Tongue (tissue), 2 donors: ENCODE results near the gene ZMPSTE24. TPM values are rescaled to one million over a fixed set of nuclear protein-coding genes. Genes with fewer than 3 reads are reported as not detected.
A peak's percentile ranks its signal among the peaks of the same experiment; 100 is the strongest.
"Not testable (repeated sequence)": the region's sequence is repeated elsewhere in the genome, so short reads cannot be mapped to it uniquely, and the experiment has no call there.

ENCODE experiments used
- DNase-seq: peaks from one replicate; pipeline ENCODE4 v3.0.0-alpha.2; 2015
- total RNA-seq: library from RNA; depleted of rRNA; stranded (reverse); fragments of >200 nt; gene quantifications from one replicate; pipeline ENCODE4 v1.2.3, GENCODE V29; 2014

Gene ZMPSTE24
- 51.1 TPM for total RNA-seq

DNA sequence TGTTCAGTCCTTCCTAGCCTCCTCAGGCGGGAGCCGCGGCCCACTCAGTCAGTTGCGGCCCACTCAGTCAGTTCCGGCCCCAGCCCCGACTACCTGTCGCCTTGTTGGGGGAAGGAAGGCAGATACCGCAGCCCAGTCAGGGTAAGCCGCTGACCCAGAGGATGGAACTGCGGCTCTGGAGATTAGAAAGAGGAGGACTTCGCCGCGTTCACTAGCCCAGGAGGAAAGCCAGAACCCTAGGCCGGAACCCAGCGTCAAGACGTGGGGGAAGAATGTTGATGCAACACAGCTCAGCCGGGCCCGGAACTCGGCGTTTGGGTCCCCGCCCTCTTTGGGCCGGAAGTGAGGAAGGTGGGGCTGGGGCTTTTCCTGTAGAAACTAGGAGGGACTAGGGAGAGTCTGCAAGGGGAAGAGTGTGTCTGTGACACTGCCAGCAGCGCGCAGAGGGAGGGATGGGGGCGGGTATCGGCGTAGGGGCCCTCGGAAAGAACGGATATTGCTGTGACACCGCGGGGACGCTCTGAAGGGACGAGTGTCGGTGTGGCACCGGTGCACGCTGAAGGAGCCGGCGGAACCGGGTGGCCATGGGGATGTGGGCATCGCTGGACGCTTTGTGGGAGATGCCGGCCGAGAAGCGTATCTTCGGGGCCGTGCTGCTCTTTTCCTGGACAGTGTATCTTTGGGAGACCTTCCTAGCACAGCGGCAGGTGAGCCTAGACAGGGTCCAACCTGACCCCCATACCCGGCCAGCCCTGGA is at the start of gene ZMPSTE24:
ZMPSTE24 (plus strand) TSS at position 549 of the 757 bp plus-strand sequence; CDS start at position 585, 36 bp downstream.
- peak; percentile 99 for DNase-seq

DNA sequence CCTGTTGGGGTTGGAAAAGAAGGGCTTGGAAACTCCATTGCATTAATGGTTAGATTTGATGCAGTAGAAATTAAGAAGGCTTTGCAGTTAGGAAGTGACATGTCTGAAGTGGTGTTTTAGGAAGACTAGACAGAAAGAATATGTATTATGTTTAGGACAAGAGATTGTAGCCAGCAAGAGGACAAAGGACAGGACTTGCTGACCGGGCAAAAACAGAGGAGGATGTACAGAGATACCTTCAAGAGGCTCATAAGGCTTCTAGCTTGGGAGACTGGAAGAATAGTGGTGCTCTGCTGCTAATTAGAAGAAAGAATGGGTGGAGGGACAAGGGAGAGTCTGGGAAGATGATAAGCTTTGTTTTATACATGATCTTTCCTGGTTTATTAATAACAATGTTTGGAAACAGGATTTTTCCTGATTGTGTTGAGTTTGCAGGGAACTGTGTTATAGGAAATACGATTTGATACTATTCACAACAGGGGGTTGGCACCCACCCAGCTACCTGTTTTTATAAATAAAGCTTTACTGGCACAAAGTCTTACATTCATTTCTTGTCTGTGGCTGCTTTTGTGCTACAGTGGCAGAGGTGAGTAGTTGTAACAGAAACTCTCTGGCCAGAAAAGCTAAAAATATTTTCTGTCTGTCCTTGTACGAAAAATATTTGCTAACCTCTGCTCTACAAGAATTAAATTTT is 47.4 kb upstream of the ZMPSTE24 start:
- DNase-seq = no peak

DNA sequence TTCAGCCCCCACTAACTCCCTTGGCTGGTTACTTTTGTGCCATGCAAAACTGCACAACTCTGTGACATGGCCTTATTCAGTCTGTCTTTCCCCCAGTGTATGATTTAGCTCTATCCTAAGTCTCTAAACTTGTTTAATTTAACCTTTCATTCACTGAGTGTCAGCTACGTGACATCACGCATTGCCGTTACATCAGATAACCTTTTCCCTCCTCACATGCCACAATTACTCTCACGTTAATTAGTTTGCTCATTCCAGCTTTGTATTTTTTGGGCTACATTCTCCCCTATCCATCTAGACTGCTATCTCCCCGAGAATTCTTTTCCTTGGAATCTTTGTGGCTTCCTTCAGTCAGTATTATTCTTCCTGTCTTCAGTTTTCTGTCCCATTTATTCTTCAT is 39.7 kb upstream of the ZMPSTE24 start:
- DNase-seq = no peak

DNA sequence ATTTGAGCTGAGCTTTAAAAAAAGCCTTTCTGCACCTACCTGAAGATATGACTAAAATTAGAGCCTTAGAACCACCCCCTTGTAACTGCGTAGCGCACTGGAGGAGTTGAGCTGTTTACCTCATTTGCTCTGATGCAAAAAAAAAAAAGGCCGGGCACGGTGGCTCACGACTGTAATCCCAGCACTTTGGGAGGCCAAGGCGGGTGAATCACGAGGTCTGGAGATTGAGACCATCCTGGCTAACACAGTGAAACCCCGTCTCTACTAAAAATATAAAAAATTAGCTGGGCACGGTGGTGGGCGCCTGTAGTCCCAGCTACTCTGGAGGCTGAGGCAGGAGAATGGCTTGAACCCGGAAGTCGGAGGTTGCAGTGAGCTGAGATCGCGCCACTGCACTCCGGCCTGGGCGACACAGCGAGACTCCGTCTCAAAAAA is 36.5 kb upstream of the ZMPSTE24 start:
- not testable (repeated sequence) for DNase-seq

DNA sequence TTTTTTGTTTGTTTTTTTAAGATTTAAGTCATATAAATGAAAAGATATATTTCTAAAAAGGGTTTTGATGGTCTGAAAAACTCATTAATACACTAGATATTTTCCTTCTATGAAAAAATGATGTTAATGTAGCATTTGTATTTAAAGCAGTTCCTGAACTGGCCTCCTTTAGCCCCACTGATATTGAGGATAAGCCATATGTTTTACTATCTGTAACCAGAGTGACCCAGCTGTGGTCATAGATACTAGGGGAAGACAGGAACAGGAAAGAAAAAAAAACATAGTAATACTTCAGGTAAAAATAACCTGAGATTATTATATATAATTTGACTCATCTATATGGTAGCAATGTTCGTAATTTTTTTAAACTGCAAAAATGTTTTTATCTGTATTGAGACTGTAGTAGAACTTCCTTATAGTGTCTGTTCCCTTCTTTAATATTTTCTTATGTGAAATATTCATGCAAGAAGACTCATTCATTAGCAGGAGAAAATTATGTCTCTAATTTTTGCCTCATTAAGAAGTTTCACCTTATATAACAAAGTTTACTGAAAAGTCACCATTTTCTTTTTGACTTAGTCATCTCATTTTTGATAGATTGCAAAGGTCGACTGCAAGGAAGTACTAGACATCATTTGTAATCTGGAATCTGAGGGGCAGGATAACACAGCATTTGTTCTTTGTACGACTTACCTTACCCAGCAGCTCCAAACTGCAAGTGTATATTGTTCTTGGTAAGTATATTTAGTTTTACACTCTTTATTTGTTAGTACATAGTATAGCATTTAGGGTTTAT is 35.9 kb upstream of the ZMPSTE24 start:
- no peak for DNase-seq

DNA sequence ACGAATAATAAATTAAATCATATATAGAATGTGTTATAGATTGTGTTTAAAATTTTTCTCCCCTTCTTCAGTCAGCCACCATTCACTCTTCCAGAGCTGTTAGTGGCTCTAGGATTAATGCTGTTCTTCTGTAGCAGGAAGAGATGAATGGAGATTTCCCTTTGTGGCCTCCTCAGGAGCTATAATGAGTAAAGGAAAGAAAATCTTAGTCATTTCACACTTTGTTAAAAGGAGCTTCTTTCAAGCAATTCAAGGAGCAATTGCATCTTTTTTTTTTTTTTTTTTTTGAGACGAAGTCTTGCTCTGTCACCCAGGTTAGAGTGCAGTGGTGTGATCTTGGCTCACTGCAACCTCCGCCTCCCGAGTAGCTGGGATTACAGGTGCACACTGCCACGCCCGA is 34.0 kb upstream of the ZMPSTE24 start:
- no peak for DNase-seq

DNA sequence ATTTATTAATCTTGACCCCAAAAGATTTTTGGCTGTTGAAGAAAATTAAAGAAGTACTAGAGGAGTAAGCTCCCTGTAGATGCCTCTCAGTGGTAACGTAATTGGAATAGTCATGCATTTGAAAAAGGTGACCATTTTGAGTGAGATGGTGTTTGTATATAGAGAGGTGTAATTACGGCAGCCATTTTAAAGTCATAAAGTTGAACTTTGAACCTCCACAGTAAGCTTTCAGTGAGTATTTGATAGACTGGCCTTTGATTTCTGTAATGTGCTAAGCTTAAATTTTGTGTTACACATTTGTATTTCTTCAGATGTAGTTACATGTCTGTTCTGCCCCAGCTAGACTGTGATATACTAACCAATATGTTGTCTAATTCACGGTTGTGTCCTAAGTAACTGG is 31.8 kb upstream of the ZMPSTE24 start:
- no peak for DNase-seq

DNA sequence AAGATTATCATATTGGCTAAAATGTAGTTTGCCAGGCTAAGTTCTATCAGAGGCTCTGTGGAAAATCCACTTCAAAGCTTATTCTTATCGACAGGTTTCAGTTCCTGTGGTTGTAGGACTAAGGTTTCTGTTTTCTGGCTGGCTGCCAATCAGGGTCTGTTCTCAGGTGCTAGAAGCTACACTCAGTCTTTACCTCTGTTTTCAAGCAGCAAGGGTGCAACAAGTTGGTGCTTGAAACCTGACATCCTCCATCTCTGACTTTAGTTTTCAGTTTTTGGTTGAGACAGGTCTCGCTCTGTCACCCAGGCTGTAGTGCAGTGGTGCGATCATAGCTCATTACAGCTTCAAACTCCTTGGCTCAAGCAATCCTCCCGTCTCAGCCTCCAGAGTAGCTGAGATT is 25.6 kb upstream of the ZMPSTE24 start:
- DNase-seq = peak; percentile 11

DNA sequence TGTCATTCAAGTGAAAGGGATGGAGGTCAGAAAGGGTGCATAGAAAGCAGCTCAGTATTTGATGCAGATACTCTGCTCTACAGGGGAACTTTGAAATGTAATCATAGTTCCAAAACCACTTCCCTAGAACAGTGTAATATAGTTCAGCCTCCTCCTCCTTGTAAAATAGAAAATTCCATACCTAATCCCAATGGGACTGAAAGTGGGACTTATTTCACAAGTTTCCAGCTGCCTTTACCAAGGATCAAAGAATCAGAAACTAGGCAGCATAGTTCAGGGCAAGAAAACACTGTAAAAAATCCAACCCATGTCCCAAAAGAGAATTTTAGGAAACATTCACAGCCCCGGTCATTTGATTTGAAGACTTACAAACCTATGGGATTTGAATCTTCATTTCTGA is 18.4 kb upstream of the ZMPSTE24 start:
- DNase-seq = no peak

DNA sequence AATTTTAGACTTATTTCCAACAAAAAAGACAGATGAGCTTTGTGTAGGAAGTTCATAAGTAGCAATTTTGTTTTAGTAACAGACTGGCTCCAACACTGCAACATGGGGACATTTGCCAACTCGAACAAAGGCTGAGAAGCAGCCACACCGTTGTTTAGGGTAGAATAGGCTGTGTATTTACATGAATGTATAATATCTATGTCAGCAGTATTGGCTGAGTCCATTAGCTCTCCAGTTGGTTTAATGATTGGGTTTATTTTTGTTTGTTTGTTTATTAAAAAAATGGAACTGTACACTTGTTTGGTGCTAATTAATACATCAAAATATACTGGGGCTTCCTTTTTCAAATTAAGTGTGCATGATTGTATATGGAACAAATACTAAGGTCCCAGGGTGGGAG is 17.6 kb upstream of the ZMPSTE24 start:
- DNase-seq = no peak

DNA sequence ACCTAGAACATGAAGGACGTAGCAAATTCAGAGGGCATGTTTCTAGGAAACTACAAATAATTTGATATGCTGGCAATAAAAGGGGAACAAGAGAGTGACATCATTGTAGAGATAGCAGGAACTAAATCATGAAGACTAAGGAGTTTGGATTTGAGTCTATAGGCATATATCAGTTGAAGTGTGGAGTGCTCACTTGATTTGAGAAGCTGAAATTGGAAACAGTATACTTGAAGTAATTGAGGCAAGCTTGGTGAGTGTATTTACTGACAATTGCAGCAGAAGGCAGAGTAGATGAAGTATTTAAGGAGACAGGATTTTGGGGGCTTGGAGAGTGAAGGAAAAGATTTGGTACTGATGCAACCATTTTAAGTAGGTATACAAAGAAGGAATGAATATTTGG is 16.7 kb upstream of the ZMPSTE24 start:
- no peak for DNase-seq

DNA sequence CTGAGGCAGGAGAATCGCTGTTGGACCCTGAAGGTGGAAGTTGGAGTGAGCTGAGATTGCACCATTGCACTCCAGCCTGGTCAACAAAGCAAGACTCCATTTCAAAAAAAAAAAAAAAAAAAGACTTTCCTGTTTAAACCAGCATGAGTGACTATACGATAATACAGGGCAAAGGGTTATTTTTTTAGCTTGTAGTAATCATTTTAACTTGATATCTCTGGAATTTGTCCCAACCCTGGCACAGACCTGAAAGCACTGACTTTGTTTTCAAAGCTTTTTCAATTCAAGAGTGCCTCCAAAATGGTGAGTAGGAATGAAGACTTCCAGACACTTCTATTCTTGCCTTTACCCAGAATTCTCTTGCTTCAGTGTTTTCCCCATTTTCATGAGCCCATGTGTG is 14.7 kb upstream of the ZMPSTE24 start:
- DNase-seq = no peak

DNA sequence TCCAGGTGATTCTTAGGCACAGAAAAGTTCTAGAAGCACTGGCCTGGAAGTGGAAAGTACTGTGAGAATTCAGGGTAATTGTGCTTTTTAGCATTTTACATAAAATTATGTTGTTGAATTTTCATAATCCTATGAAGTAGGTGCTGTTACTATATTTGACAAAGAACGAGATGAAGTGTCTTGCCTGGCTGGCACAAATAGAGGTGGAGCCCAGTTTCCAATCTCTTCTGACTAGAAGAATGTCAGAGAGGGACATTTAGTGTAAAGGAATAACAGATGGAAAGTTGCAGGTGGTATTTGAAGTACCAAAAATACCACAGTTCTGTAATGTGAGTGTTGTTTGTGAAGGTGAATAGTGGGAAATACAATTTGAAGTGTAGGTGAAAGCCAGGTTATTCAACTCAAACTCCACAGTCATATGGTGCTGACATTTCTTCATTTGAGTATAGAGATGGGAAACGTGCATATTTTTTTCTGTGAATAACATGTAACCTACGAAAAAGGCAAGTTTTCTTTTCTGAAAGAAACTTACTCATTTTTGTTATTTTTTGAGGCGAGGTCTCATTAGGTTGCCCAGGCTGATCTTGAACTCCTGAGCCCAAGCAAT is 13.8 kb upstream of the ZMPSTE24 start:
- no peak for DNase-seq

DNA sequence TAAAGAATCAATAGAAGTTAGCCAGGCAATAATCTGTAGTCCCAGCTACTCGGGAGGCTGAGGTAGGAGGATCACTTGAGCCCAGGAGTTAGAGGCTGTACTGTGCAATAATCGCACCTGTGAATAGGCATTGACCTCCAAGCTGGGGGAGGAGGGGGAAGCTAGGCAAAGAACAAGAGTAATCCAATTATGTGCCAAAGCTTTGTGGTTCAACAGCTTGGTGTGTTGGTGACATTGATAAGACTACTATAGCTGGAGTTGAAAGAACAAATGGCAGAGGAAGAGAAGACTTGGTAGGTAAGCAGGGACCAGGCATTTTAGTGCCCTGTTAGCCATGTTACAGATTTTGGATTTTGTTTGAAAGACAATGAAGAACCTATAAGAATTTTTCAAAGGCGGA is 12.3 kb upstream of the ZMPSTE24 start:
- no peak for DNase-seq

DNA sequence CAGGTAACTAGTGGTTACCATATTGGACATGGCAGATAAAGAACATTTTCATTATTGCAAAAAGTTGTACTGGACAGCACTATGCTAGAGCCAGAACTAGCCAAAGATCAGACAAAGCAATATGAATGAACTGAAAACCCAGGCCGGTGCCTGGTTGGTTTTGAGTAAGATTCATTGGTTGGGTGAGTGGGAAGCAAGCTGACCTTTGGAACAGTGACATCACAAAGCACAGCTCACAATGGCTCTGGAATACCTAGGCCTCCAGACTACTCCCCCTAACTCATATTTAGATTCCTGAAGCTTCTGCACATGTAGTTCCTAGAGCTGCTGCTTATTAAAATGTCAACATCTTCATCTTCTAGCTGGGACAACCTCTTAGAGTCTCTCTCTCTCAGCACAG is 10.4 kb upstream of the ZMPSTE24 start, which contains the start of gene TMCO2:
TMCO2 (plus strand) TSS at position 283 of the 400 bp plus-strand sequence; CDS start at position 340, 57 bp downstream.
- DNase-seq = no peak

DNA sequence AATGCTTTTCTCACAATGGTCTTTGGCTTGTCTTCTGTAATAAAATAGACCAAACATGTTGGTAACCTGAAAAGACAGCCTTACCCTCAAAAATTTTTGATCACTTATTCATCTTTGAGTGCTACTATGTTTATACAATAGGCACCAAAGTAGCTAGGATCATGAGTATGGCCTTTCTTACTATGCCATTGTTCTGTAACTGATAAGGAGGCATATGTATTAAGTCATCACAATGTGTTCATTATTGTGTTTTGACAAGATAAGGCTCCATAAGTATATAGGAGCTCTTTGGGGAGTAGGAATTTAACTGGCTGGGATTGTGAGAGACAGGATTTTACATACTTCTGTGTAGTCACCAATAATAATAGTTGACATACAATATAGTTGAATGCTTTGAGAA is 9.6 kb upstream of the ZMPSTE24 start:
- DNase-seq = no peak

DNA sequence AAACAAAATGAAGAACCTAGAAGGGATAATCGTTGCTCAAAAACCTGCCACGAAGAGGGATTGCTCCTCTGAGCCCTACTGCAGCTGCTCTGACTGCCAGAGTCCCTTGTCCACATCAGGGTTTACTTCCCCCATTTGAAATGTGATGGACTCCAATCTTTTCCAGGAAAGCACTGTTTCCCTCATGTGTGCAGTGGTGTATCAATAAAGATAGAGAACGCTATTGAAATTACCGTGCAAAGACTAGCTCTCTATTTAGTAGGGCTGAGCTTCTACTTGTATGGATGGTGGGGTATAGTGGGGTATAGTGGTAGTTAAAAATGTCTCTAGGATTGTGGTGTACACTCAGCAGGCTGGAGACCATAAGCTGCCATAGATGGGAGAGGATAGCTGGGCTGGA is 6.6 kb upstream of the ZMPSTE24 start:
- no peak for DNase-seq

DNA sequence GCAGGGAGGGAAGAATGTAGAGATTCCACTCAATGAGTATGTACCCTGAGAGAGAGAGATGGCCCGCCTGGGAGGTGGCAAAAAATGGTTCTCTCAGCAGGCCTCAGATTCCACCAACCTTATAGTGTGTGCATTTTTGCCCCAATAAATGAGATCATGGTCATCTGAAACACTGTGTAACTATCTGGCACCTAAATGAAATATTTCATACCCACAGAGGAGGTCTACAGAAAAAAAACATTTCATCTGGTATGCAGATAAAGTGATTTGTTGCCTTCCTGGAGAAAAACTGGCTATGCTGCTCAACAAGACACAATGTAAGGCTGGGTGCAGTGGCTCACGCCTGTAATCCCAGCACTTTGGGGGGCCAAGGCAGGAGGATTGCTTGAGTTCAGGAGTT is 5.4 kb upstream of the ZMPSTE24 start:
- no peak for DNase-seq

DNA sequence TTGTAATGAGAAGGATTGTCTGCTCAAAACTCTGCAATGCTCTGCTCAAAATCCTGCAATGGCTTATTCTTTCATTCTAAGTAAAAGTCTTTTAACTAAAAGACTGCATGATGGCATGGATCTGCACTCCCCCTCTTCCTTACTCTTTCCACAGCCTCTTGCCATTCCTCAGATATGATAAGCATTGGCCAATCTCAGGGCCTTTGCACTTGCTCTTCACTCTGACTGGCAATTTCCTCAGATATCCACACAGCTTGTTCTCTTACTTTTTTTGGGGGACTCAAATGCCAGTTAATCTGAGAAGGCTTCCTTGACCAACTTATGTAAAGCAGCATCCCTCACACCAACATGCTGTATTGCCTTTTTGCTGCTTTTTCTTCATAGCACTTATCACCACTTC is 2.8 kb upstream of the ZMPSTE24 start:
- no peak for DNase-seq

DNA sequence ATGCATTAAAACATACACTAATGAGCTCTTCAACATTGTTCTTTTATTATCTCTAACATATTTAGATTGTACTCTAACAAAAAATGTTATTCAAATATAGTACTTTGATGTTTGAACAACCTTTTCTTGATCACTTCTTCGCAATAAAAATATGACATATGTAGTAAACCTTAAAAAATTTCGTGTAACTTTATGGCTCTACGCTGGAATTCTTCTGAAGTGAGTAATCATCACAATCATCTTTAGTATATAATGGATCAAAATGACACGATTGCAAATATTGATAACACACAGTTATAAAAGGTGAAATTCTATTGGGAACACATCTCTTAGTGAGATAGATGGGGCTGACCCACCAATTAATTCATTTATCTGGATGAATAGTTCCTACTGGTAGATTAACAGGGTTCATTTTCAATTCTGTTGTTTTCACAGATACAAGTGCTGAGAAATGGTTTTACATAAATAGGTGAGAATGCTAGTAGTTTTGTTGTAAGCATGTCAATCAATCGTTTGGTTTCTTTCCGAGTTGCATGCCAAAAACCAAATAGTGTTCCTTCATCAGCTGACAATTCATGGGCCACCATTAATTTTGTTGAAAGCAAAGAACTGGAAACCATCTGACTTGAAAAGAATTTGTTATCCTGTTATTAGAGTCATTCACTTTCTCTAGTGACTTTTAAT is 1.5 kb upstream of the ZMPSTE24 start:
- DNase-seq = peak; percentile 11

DNA sequence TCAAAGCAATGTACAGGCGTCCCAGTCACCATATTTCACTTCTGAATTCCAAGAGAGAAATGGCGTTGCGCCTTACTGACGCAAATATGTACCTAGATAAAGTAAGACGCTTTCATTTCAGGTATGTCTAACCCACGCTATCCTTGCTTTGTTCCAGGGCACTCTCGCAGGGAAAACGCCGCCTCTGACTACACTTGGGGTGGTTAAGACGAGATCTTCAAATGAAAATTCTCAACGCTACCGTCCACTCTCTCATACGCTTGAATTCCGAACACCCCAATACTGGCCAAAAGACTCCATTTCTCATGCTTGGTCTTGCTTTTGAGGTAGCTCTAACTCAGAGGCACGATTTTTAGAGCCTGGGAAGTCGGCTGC is 736 bp upstream of the ZMPSTE24 start:
- DNase-seq = no peak

DNA sequence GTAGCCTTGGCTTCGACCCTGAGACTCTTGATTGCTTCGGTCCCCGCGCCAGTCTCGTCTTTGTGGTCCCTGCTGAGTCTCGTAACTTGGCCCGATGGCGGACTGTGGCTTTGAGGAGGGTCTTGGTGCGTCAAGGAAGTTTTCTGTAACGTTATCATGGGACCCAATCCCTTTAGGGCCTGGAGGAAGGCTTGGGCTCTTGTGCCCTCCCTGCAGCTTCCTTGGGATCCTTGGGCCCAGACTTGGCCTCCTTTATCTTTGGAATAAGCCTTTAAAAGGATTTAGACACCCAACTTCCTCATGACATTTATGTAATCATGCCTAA is 371 bp downstream of the ZMPSTE24 start:
- no peak for DNase-seq
